B cell (primary cell): ENCODE measurements around the gene CITED4. TPM values are rescaled to one million over a fixed set of nuclear protein-coding genes. Genes with fewer than 3 reads are reported as not detected.

Experiments
- ATAC-seq: fragments of 200-7000 bp; cut with Tn5 transposase; one replicate; pipeline ENCODE4 v1.10.0; 2021; ENCODE audit warnings: low read depth, mild to moderate bottlenecking, moderate number of reproducible peaks, moderate library complexity
- CTCF ChIA-PET: fragments of 350-600 bp; sonication (Branson Sonifier 250); formaldehyde crosslinking; loops from one replicate; lab custom pipeline; 2021; ENCODE audit warnings: antibody characterized with exemption, inconsistent platforms; lab: Charles Lee
- POLR2A ChIA-PET: fragments of 350-600 bp; sonication (Branson Sonifier 250); formaldehyde crosslinking; loops from one replicate; lab custom pipeline; 2021; ENCODE audit warnings: antibody characterized with exemption; lab: Charles Lee
- DNase-seq: peaks from one replicate; pipeline ENCODE4 v3.0.0; 2013
- H2AFZ ChIP-seq: 2 replicates; pipeline ENCODE4 v1.6.1; 2012; ENCODE audit warnings: mild to moderate bottlenecking, low read depth, low read length; ENCODE audit not compliant: insufficient read depth, poor library complexity, severe bottlenecking
- H3K27ac ChIP-seq, 2 donors: 1 replicate in 1 of 2; 2 replicates in 1 of 2; pipeline ENCODE4 v1.5.1; 2012 to 2013; ENCODE audit warnings: low read length in 2 of 2, mild to moderate bottlenecking in 2 of 2, moderate library complexity in 1 of 2
- H3K27me3 ChIP-seq, 4 experiments: fragments of 200-600 bp in 1 of 4; sonication (generic) in 1 of 4; replicated peaks in 1 of 4; 1 replicate in 2 of 4; 2 replicates in 2 of 4; pipeline versions ENCODE4 v1.6.1 to v1.7.0; 2013 to 2016; ENCODE audit warnings: low read length in 3 of 4, mild to moderate bottlenecking in 2 of 4, mixed read lengths in 1 of 4, moderate library complexity in 1 of 4; ENCODE audit not compliant: insufficient read depth in 4 of 4, control insufficient read depth in 3 of 4; ENCODE audit errors: control extremely low read depth in 1 of 4
- H3K36me3 ChIP-seq, 2 experiments: replicated peaks in 1 of 2; 1 replicate in 1 of 2; 2 replicates in 1 of 2; pipeline versions ENCODE4 v1.6.1 to v1.7.1; 2013; ENCODE audit warnings: low read length in 1 of 2; ENCODE audit not compliant: insufficient read depth in 2 of 2, control insufficient read depth in 1 of 2; ENCODE audit errors: control extremely low read depth in 1 of 2, extremely low read depth in 1 of 2
- H3K4me1 ChIP-seq, 2 donors: fragments of 200-600 bp in 1 of 2; sonication (generic) in 1 of 2; 1 replicate in 1 of 2; 2 replicates in 1 of 2; pipeline versions ENCODE4 v1.5.1 to v1.6.1; 2013 to 2017; ENCODE audit warnings: low read length in 2 of 2; ENCODE audit not compliant: control insufficient read depth in 2 of 2, insufficient read depth in 2 of 2
- H3K4me2 ChIP-seq: replicated peaks from 2 replicates; pipeline ENCODE3; 2012; ENCODE audit warnings: mild to moderate bottlenecking, low read depth, low read length; ENCODE audit not compliant: poor library complexity, severe bottlenecking
- H3K4me3 ChIP-seq, 5 experiments: fragments of 200-600 bp in 1 of 5; sonication (generic) in 1 of 5; 1 replicate in 3 of 5; 2 replicates in 2 of 5; pipeline versions ENCODE4 v1.5.1 to v1.7.0; 2011 to 2016; ENCODE audit warnings: low read length in 4 of 5, mild to moderate bottlenecking in 4 of 5, low read depth in 2 of 5, control low read depth in 1 of 5, moderate library complexity in 1 of 5; ENCODE audit not compliant: insufficient read depth in 1 of 5; ENCODE audit errors: control extremely low read depth in 1 of 5, extremely low read depth in 1 of 5
- H3K79me2 ChIP-seq: fragments of 200-600 bp; sonication (generic); one replicate; pipeline ENCODE4 v1.6.0; 2016; ENCODE audit warnings: low read length; ENCODE audit not compliant: control insufficient read depth, insufficient read depth
- H3K9ac ChIP-seq: fragments of 200-600 bp; sonication (generic); 2 replicates; pipeline ENCODE4 v1.6.1; 2017; ENCODE audit warnings: mild to moderate bottlenecking, low read length, moderate library complexity
- H3K9me3 ChIP-seq, 3 donors: one replicate each; pipeline versions ENCODE4 v1.6.1 to v1.7.1; 2013; ENCODE audit warnings: low read length in 2 of 3; ENCODE audit not compliant: control insufficient read depth in 2 of 3, insufficient read depth in 1 of 3; ENCODE audit errors: control extremely low read depth in 1 of 3
- H4K20me1 ChIP-seq: 2 replicates; pipeline ENCODE4 v1.6.0; 2012; ENCODE audit warnings: mild to moderate bottlenecking, low read length; ENCODE audit not compliant: insufficient read depth, control insufficient read depth, poor library complexity, severe bottlenecking
- H3K27ac Mint-ChIP-seq: one replicate; pipeline ENCODE4 v1.8.0; 2021; ENCODE audit warnings: mixed read lengths
- H3K27me3 Mint-ChIP-seq: one replicate; pipeline ENCODE4 v1.8.0; 2021; ENCODE audit warnings: mixed read lengths
- H3K4me1 Mint-ChIP-seq: one replicate; pipeline ENCODE4 v1.8.0; 2021; ENCODE audit warnings: mixed read lengths
- H3K4me3 Mint-ChIP-seq: one replicate; pipeline ENCODE4 v1.8.0; 2021; ENCODE audit warnings: mixed read lengths
- H3K9me3 Mint-ChIP-seq: one replicate; pipeline ENCODE4 v1.8.0; 2022; ENCODE audit warnings: mixed read lengths; ENCODE audit not compliant: insufficient read depth
- EZH2 ChIP-seq: IDR thresholded peaks from 2 replicates; pipeline ENCODE4 v1.6.1; 2012; ENCODE audit warnings: borderline replicate concordance, low read depth, mild to moderate bottlenecking, moderate library complexity, low read length; ENCODE audit not compliant: insufficient read depth, poor library complexity, severe bottlenecking
- WGBS: methylation state at CpG from one replicate; pipeline ENCODE4 v1.1.5; 2013; ENCODE audit warnings: missing lambda C conversion rate; ENCODE audit not compliant: insufficient coverage; 5-methylcytosine and 5-hydroxymethylcytosine counted together
- intact Hi-C: fragments of 100-400 bp; cut with micrococcal nuclease; formaldehyde crosslinking; loops from one replicate; pipeline ENCODE4 v1.10.0; 2022
- polyA plus RNA-seq: library from polyadenylated mRNA; depleted of rRNA; stranded (reverse); fragments of >200 nt; gene quantifications from 2 replicates; pipeline ENCODE4 v1.2.3, GENCODE V29; 2012
- total RNA-seq, 2 donors: library from RNA; stranded (reverse); fragments of 120-200 nt in 1 of 2; gene quantifications; 1 replicate in 1 of 2; 2 replicates in 1 of 2; pipeline versions ENCODE4 v1.2.3 to v1.2.4, GENCODE V29; 2013 to 2022
- TF ChIP-seq, protein P1 (sequence below): fragments of 200-600 bp; IDR thresholded peaks from one replicate; pipeline ENCODE4 v1.8.0; 2022; ENCODE audit warnings: antibody characterized with exemption, mild to moderate bottlenecking

The CITED4 gene
- total and polyA plus RNA-seq, 2 donors (not counting 1 experiment from before 2014, with no cell fraction given) = 3.2 to 5.6 TPM

DNA sequence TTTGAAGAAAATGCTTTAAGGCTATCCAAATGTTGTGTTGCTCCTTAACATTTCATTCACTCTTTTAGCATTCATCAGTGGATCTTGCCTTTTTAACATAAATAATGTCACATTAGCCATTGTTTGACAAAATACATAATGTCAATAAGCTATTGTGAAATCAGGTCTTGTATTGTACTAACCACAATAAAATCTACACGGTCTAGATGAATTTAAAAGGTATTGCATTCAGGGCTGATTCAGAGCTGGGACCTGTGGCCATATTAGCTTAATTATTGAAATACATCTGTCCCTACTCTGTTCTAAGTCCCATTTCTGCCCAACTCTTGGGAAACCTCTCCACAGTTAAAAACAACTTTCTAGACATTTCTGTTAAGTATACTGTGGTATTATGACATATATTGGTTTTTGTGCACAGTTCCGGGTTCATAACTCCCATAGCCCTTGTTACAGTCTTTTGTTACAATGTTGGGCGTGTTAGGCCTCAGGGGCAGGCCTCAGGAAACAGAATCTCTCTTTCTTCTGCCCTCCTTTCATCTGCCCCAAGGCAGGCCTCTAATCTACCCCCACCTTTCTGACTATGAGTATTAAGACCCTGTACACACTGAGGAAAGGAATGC lies 44.7 kb upstream of the CITED4 start:
- Histone ChIP-seq H3K79me2 (no peaks in the 10 kb centered on the region), H3K4me3 (no peak overlapping the region), H3K27ac (no peak overlapping the region), H3K36me3 (no peaks in the 10 kb centered on the region), H3K4me2 (no peak overlapping the region), H3K9ac (no peak overlapping the region), H3K27me3 (no peaks in the 10 kb centered on the region), H4K20me1 (no peaks in the 10 kb centered on the region), H2AFZ (no peak overlapping the region), H3K9me3 (no peaks in the 10 kb centered on the region), H3K4me1 (no peaks in the 10 kb centered on the region)
- Mint-ChIP-seq H3K27me3 (peaks cover 3% of the 10 kb centered on the region), H3K27ac (no peak overlapping the region), H3K9me3 (no peaks in the 10 kb centered on the region), H3K4me3 (no peak overlapping the region), H3K4me1 (no peaks in the 10 kb centered on the region)
- CTCF ChIA-PET = no interaction called here
- POLR2A ChIA-PET = no interaction called here
- WGBS = no CpG with 5 or more reads among the region's 3 CpGs
- ATAC-seq (no peak), DNase-seq (no peak)
- intact Hi-C loops = no loop called here
- TF ChIP-seq EZH2 = no peak
- TF ChIP-seq, protein P1, sequence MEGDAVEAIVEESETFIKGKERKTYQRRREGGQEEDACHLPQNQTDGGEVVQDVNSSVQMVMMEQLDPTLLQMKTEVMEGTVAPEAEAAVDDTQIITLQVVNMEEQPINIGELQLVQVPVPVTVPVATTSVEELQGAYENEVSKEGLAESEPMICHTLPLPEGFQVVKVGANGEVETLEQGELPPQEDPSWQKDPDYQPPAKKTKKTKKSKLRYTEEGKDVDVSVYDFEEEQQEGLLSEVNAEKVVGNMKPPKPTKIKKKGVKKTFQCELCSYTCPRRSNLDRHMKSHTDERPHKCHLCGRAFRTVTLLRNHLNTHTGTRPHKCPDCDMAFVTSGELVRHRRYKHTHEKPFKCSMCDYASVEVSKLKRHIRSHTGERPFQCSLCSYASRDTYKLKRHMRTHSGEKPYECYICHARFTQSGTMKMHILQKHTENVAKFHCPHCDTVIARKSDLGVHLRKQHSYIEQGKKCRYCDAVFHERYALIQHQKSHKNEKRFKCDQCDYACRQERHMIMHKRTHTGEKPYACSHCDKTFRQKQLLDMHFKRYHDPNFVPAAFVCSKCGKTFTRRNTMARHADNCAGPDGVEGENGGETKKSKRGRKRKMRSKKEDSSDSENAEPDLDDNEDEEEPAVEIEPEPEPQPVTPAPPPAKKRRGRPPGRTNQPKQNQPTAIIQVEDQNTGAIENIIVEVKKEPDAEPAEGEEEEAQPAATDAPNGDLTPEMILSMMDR = no peak

GRCh38 chr1:40905061-40905460 lies 42.9 kb upstream of the CITED4 start:
- intact Hi-C loops = no loop called here
- Mint-ChIP-seq H3K27ac (no peak overlapping the region), H3K27me3 (peaks cover 10% of the 10 kb centered on the region), H3K9me3 (no peaks in the 10 kb centered on the region), H3K4me1 (no peaks in the 10 kb centered on the region), H3K4me3 (no peak overlapping the region)
- Histone ChIP-seq H3K79me2 (no peaks in the 10 kb centered on the region), H2AFZ (no peak overlapping the region), H3K4me1 (no peaks in the 10 kb centered on the region), H3K9ac (no peak overlapping the region), H3K4me3 (no peak overlapping the region), H3K9me3 (no peaks in the 10 kb centered on the region), H3K27ac (no peak overlapping the region), H3K27me3 (no peaks in the 10 kb centered on the region), H3K4me2 (no peak overlapping the region), H3K36me3 (no peaks in the 10 kb centered on the region), H4K20me1 (no peaks in the 10 kb centered on the region)
- CTCF ChIA-PET = no interaction called here
- no peak for DNase-seq
- whole genome bisulfite sequencing = no CpG with 5 or more reads among the region's 4 CpGs
- POLR2A ChIA-PET = no interaction called here
- TF ChIP-seq, protein P1 = no peak
- no peak for TF ChIP-seq EZH2
- no peak for ATAC-seq
